ENCODE measurements around the gene ACOXL. TPM values are rescaled to one million over a fixed set of nuclear protein-coding genes. Genes with fewer than 3 reads are reported as not detected.

ACOXL gene
- total RNA-seq, 1 donor, result 0.10 TPM

DNA sequence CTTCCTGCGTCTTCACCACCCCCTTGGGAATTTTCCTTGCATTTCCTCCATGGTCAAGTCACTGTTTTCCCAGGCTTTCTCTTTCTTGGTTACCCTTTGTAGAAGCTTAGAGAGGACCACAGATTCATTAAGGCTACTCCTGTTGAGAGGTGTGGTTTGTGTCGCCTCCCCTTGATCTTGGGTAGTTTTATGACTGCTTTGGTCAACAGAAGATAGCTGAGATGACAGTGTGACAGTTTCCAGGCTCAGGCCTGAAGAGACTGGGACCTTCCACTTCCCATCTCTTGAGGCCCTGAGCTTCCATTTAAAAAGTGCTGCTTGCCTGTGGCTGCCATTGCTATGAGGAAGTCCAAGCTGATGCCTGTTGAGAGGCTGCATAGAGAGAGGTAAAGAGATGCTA is 5.4 kb downstream of the ACOXL start:
- no peaks in the 10 kb centered on the region for H3K9me3 ChIP-seq (ENCODE audit: low read depth, low read length)
- H3K4me1 ChIP-seq (ENCODE audit: insufficient read depth, low read length), result peaks cover 7% of the 10 kb centered on the region
- peaks cover 56% of the 10 kb centered on the region for H3K27me3 ChIP-seq (ENCODE audit: insufficient read depth, low read length)
- H3K4me3 ChIP-seq (ENCODE audit: low read length), result no peak overlapping the region

DNA sequence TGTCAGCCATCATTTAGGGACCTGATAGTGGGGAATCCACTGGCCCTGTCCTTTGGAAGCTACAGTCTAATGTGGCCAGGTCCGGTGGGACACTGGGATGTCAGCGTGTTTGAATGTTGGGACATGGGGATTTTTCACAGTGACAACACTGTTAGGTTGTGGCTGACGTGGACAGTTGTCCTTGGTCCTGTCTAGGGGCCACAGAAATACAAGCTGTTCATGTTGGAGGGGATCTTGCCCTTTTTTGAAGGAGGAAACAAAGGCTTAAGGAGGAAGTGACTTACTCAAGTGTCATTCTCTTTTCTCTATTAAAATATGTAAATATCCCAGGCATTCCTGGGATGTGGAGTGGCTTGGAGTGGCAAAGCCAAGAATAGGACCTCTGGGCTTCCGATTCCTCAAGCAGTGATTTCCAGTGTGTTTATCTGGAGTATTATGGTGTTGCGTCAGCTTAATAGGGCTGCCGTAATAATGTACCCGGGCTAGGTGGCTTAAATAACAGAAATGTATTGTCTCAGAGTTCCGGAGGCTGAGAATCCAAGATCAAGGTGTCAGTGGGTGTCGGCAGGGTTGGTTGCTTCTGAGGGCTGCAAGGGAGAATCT is 8.5 kb downstream of the ACOXL start:
- H3K4me3 ChIP-seq (ENCODE audit: low read length), result no peak overlapping the region
- H3K27me3 ChIP-seq (ENCODE audit: insufficient read depth, low read length), result peaks cover 40% of the 10 kb centered on the region
- H3K9me3 ChIP-seq (ENCODE audit: low read depth, low read length), result no peaks in the 10 kb centered on the region
- H3K4me1 ChIP-seq (ENCODE audit: insufficient read depth, low read length), result no peaks in the 10 kb centered on the region

DNA sequence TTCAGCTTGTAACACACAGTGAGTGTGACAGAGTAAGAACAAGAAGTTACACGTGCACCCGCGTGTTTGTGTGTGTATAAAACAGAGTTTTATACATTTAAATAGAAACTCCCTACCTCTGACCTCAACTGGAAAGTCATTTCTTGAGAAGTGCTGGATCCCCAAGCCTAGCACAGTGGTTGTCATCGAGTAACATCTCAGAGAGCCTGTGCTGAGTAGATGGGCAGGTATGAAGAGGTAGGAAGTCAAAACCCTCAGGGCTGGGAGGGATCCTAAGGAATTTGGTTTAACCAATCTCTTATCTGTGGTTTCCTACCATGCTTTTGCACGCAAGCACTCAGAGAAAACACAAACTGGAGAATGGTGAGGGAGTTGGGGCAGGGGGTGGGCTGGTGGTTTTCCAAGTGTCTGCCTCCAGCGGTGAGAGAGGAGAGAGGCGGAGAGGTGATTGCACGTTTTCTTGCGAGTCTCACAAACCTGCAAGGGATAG is 9.2 kb downstream of the ACOXL start:
- Histone ChIP-seq H3K9me3 (ENCODE audit: low read depth, low read length) (no peaks in the 10 kb centered on the region), H3K27me3 (ENCODE audit: insufficient read depth, low read length) (peaks cover 39% of the 10 kb centered on the region), H3K4me3 (ENCODE audit: low read length) (no peak overlapping the region), H3K4me1 (ENCODE audit: insufficient read depth, low read length) (no peaks in the 10 kb centered on the region)

DNA sequence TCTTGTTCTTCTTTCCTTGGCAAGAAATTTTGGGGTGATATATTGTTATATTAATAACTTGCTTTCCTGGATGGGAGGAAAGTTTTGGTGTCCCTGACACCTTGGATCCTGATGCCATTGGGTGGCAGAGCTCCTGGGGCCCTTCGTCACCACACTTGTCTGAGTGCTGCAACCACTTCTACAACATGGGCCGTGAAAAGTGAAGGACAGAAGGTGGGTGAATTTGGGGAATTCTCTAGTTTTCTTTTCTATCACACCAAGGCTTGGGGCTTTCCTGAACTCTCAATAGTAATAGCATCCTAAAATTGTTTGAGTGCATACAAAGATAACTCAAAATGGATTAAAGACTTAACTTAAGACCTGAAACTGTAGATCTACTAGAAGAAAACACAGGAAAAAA is 10.0 kb downstream of the ACOXL start:
- H3K9me3 ChIP-seq (ENCODE audit: low read depth, low read length), result no peaks in the 10 kb centered on the region
- peaks cover 35% of the 10 kb centered on the region for H3K27me3 ChIP-seq (ENCODE audit: insufficient read depth, low read length)
- H3K4me3 ChIP-seq (ENCODE audit: low read length), result no peak overlapping the region
- H3K4me1 ChIP-seq (ENCODE audit: insufficient read depth, low read length), result peaks cover 6% of the 10 kb centered on the region

DNA sequence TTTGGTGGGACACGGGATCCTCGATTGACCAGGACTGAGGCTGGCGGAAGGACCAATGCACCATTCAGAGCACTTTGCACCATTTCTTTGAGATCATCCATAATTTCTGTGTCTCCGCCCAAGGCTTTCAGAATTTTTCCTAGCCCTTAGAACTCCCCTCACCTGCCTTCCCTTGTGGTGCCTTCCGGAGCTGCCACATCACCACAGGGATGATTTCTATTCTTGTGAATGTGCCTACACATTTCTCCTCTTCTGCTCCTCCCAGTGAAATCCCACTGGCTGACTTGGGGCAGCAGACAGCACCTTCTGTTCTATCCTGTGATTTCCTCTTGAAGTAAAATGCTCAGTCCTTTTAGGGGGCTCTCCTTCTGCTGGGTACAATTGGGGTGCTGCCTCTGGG is 11.2 kb downstream of the ACOXL start:
- Histone ChIP-seq H3K4me3 (ENCODE audit: low read length) (no peak overlapping the region), H3K4me1 (ENCODE audit: insufficient read depth, low read length) (peaks cover 18% of the 10 kb centered on the region)

DNA sequence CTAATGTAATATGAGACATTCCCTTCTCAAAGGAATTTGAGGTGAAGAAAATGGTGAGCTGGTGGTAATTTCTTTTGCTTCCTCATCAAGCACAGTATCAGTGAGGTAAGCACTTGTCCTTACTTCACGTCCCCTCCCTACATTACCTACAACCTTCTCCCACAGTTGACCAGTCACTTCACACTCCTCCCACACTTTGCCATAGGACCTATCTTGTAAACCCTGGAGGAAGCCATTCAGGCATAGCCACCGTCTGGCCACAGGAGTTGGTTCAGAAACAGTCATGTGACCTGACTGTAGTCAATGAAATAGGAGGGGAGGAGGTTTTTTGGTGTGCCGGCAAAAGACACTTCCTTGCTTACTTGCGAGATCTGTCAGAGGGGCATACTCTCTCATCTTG is 12.1 kb downstream of the ACOXL start:
- Histone ChIP-seq H3K9me3 (ENCODE audit: low read depth, low read length) (no peaks in the 10 kb centered on the region), H3K27me3 (ENCODE audit: insufficient read depth, low read length) (peaks cover 36% of the 10 kb centered on the region), H3K4me1 (ENCODE audit: insufficient read depth, low read length) (peaks cover 22% of the 10 kb centered on the region), H3K4me3 (ENCODE audit: low read length) (no peak overlapping the region)

More for the DNA sequence above, 11.2 kb downstream of the ACOXL start:
- no peaks in the 10 kb centered on the region for H3K9me3 ChIP-seq (ENCODE audit: low read depth, low read length)
- peaks cover 32% of the 10 kb centered on the region for H3K27me3 ChIP-seq (ENCODE audit: insufficient read depth, low read length)

DNA sequence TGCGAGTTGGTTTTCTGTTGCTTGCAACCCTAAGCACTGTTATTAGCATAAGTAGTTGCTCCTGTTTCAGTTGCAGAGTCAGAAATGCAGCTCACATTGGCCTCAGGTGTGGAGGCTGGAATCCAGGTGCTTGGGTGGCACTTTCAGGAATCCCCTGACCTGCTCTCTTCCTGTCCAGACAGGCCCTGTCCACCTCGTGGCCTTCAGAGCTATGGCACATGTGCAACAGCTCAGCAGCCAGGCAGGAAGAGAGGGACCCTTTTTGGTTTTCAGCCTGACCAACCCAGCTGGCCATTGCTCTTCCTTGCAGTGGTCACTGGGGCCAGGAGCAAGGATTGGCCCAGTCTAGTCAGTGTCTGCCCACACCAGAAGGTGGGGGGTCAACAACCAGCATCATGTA is 12.7 kb downstream of the ACOXL start:
- Histone ChIP-seq H3K4me3 (ENCODE audit: low read length) (no peak overlapping the region), H3K9me3 (ENCODE audit: low read depth, low read length) (no peaks in the 10 kb centered on the region), H3K27me3 (ENCODE audit: insufficient read depth, low read length) (peaks cover 39% of the 10 kb centered on the region), H3K4me1 (ENCODE audit: insufficient read depth, low read length) (peaks cover 22% of the 10 kb centered on the region)

DNA sequence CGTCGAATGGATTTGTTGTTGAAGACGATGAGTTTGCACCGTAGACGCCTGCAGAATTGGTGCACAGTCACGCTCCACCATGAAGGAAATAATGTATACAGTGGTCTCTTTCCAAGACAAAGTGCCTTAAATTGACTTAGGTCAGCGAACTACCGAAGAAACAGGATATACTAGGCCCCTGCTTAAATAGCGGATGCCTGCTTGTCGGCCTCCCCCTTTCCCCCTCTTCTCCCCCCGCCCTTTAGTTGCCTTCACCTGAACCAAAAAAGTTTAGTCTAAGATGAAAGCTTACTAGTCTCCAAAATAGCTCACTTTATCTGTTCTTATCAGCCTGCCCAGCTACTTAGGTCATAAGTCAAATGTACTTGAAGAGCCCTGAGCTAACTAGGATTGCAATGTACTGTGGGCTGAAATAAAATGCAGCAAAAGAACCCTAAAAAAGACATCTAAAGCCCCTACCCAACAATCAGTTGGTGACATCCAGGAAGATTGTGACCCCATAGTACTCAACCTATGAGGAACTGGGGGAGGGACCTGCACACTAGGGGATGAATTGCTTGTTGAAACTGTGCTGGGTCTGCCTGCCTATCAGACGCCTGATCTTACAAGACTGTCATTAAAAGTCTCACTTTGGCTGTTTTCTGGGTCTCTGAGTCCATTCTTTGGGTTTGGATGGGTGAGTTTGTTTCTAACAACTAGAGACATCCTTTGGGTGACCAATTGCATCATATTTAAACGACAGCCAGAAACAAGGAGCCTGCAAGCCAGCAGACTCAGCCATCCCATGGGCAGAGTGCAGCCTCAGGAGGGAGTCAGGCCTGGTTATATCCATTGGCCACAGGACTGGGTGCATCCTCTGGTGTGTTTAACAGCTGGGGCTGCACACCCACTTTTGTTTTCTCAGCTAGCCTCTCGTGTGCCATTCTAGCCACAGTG is 14.5 kb downstream of the ACOXL start:
- Histone ChIP-seq H3K9me3 (ENCODE audit: low read depth, low read length) (no peaks in the 10 kb centered on the region), H3K4me3 (ENCODE audit: low read length) (no peak overlapping the region), H3K4me1 (ENCODE audit: insufficient read depth, low read length) (peaks cover 22% of the 10 kb centered on the region), H3K27me3 (ENCODE audit: insufficient read depth, low read length) (peaks cover 32% of the 10 kb centered on the region)

DNA sequence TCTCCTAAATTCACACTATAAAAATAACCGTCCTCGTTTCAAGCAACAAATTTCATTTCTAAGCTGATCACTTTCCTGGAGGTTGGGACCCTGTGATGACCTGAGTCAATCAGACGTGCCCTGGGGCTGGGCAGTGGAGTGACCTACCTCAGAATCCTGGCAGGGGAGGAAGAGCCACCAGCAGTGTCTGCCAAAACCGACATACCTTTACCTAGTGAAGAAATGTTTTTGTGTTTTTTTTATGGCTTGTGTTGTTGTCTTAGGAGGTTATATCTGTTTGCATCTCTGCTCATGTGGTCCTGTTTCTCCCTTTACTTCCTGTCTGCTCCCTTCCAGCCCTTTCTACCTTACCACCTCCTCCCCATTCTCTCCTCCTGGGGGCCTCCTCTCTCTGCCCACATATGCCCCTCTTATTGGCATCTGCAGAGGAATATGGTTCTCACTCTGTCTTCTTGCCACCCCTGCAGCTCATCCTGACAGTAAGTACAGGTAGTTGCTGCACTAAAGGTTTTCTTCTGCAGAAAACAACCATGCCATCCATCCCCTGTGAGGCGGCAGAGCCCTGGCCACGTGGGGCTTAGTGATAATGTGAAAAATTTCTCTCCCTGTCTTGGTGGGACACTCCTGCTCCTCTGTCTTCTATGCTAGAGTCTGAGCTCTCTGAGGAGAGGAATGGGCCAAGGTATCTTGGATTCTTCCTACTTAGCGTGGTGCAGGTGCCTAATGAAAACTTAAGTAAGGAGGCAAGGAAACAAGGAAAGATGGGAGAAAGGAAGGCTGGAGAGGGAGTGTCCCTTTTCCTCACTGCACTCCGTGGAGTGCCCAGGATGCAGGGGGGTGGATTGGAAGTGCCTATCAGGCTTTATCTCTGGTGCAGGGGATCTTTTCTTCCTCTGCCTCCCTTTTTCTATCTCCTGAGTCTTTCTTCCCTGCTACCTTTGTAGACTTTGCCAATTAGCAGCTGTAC is 15.4 kb downstream of the ACOXL start:
- Histone ChIP-seq H3K4me1 (ENCODE audit: insufficient read depth, low read length) (peaks cover 22% of the 10 kb centered on the region), H3K4me3 (ENCODE audit: low read length) (no peak overlapping the region), H3K9me3 (ENCODE audit: low read depth, low read length) (no peaks in the 10 kb centered on the region), H3K27me3 (ENCODE audit: insufficient read depth, low read length) (peaks cover 32% of the 10 kb centered on the region)

DNA sequence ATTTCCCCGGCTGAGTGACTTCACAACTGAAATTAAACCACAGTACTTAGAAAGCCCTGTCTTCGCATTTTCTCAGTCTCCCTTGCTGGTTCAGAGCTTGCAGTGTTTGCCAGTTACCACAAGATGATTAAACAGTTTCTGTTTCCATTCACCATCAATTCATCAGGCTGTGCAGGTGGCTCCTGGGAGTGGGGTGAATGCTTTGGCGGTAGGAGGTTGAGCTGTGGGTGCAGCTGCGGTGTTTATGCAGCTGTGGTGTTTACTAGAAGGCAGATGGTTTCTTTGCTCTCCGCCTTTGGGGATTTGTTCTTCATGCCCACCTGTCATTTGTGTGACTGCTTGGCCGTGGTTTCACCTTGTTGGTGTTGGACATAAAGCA is 16.1 kb downstream of the ACOXL start:
- peaks cover 22% of the 10 kb centered on the region for H3K4me1 ChIP-seq (ENCODE audit: insufficient read depth, low read length)
- no peaks in the 10 kb centered on the region for H3K9me3 ChIP-seq (ENCODE audit: low read depth, low read length)
- no peak overlapping the region for H3K4me3 ChIP-seq (ENCODE audit: low read length)
- peaks cover 32% of the 10 kb centered on the region for H3K27me3 ChIP-seq (ENCODE audit: insufficient read depth, low read length)

DNA sequence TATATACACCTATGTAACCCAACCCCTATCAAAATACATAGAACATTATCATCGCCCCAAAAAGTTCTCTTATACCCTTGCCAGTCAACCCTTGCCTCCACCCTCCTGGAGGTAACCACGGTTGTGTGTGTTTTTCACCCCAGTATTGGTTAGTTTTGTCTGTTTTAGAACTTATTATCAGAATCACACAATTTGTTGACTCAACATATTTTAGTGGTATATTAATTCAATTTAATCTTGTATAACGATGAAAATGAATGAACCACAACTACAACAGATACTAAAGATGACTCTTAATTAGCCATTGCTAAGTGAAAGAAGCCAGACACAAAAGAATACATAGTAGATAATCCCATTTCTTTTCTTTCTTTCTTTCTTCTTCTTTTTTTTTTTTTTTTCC is 19.3 kb downstream of the ACOXL start:
- H3K9me3 ChIP-seq (ENCODE audit: low read depth, low read length), result no peaks in the 10 kb centered on the region
- H3K4me3 ChIP-seq (ENCODE audit: low read length), result no peak overlapping the region
- H3K4me1 ChIP-seq (ENCODE audit: insufficient read depth, low read length), result peaks cover 22% of the 10 kb centered on the region
- peaks cover 18% of the 10 kb centered on the region for H3K27me3 ChIP-seq (ENCODE audit: insufficient read depth, low read length)

DNA sequence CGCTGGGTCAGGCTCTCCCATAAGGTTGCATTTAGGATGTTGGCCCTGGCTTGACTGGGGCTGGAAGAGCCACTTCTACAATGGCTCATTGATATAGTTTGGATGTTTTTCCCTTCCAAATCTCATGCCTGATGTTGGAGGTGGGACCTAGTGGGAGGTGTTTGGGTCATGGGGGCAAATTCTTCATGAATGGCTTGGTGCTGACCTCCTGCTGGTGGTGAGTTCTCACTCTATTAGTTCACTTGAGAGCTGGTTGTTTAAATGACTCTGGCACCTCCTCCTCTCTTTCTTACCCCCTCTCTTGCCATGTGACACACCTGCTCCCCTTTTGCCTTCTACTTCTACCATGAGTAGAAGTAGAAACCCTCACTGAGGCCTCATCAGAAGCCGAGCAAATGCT is 20.5 kb downstream of the ACOXL start:
- Histone ChIP-seq H3K9me3 (ENCODE audit: low read depth, low read length) (no peaks in the 10 kb centered on the region), H3K4me1 (ENCODE audit: insufficient read depth, low read length) (peaks cover 11% of the 10 kb centered on the region)

DNA sequence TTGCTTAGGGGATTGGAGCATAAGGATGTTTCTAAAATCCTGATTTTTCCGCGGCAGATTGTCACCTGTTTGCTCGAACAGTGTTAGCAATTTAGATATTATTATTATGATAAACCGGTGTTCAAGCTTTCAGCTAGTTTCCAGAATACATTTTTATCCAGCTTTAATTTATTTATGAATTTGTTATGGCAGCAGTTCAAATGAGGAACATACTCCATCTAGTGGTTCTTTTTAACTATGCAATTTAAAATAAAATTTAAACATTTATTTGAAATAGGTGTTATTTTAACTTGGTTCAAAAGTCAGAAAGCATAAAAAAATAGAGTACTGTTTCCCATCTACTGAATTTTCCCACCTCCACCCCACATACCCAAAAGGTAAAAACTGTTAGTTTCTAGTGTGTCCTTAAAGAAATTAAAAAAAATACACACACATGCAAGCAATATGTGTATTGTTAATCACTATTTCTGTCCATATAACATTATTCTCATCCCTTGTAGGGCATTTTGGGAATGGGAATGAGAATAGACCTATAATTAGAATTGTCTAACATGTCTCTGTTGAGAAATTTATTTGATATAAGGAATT is 23.2 kb downstream of the ACOXL start:
- Histone ChIP-seq H3K4me3 (ENCODE audit: low read length) (no peak overlapping the region), H3K4me1 (ENCODE audit: insufficient read depth, low read length) (no peaks in the 10 kb centered on the region), H3K27me3 (ENCODE audit: insufficient read depth, low read length) (peaks cover 12% of the 10 kb centered on the region), H3K9me3 (ENCODE audit: low read depth, low read length) (peaks cover 11% of the 10 kb centered on the region)

More for the DNA sequence above, 20.5 kb downstream of the ACOXL start:
- Histone ChIP-seq H3K4me3 (ENCODE audit: low read length) (no peak overlapping the region), H3K27me3 (ENCODE audit: insufficient read depth, low read length) (peaks cover 19% of the 10 kb centered on the region)

DNA sequence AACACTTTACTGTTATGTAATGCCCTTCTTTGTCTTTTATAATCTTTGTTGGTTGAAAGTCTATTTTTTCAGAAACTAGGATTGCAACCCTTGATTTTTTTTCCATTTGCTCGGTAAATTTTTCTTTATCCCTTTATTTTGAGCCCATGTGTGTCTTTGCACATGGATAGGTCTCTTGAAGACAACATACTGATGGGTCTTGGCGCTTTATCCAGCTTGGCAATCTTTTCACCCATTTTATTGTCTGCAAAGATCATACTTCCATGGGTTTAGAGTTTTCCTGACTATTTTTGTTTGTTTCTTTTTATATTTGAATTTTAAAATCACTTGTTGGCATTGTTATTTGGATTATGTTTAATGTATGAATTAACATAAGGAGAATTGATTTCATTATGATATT is 27.0 kb downstream of the ACOXL start:
- peaks cover 17% of the 10 kb centered on the region for H3K27me3 ChIP-seq (ENCODE audit: insufficient read depth, low read length)
- H3K4me3 ChIP-seq (ENCODE audit: low read length), result no peak overlapping the region
- no peaks in the 10 kb centered on the region for H3K4me1 ChIP-seq (ENCODE audit: insufficient read depth, low read length)
- peaks cover 11% of the 10 kb centered on the region for H3K9me3 ChIP-seq (ENCODE audit: low read depth, low read length)
